ENCODE data around the gene CDCP2.

CDCP2 gene

DNA sequence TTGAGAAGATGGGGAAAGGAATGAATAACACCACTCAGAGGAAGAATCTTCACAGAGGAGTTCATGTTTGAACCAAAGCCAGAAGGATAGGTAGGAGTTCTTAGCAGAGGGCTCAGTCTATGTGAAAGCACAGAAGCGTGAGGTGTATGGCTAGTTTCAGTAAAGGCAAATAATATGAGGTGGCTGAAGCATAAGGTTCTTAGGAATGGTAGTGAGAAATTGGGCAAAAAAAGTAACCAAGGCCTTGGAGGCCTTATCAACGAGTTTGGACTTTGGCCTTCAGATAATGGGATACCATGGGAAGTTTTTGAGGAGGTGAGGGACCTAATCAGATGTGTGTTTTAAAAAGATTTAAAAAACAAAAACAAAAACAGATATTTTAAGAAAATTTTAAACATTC, 52.3 kb downstream of the CDCP2 start:
- H3K79me2 ChIP-seq (ENCODE audit: control insufficient read depth, low read length) = no peaks in the 10 kb centered on the region
- H3K27me3 ChIP-seq (ENCODE audit: control insufficient read depth, low read length) = no peaks in the 10 kb centered on the region
- peaks cover 8% of the 10 kb centered on the region; the same call in 1 of the 2 replicates for H3K36me3 ChIP-seq (ENCODE audit: control insufficient read depth, low read length)
- no peak overlapping the region for H3K4me2 ChIP-seq (ENCODE audit: low read length)
- H3K9me3 ChIP-seq (ENCODE audit: control insufficient read depth, insufficient read depth, low read length) = no peaks in the 10 kb centered on the region
- TF ChIP-seq, protein P1, sequence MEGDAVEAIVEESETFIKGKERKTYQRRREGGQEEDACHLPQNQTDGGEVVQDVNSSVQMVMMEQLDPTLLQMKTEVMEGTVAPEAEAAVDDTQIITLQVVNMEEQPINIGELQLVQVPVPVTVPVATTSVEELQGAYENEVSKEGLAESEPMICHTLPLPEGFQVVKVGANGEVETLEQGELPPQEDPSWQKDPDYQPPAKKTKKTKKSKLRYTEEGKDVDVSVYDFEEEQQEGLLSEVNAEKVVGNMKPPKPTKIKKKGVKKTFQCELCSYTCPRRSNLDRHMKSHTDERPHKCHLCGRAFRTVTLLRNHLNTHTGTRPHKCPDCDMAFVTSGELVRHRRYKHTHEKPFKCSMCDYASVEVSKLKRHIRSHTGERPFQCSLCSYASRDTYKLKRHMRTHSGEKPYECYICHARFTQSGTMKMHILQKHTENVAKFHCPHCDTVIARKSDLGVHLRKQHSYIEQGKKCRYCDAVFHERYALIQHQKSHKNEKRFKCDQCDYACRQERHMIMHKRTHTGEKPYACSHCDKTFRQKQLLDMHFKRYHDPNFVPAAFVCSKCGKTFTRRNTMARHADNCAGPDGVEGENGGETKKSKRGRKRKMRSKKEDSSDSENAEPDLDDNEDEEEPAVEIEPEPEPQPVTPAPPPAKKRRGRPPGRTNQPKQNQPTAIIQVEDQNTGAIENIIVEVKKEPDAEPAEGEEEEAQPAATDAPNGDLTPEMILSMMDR (IDR thresholded peaks at IDR 0.05; ENCODE audit: low read depth, low read length, poor library complexity, severe bottlenecking) = no peak
- TF ChIP-seq EZH2phosphoT487 (IDR thresholded peaks at IDR 0.05; ENCODE audit: borderline replicate concordance, low read length) = no peak
- no peaks in the 10 kb centered on the region for H4K20me1 ChIP-seq (ENCODE audit: control insufficient read depth, insufficient read depth, low read depth, low read length)
- no peaks in the 10 kb centered on the region for H3F3A ChIP-seq (ENCODE audit: control insufficient read depth, insufficient read depth)
- H3K4me1 ChIP-seq (ENCODE audit: control insufficient read depth, low read length) = peaks cover 6% of the 10 kb centered on the region; the same call in 1 of the 2 replicates
- no peak overlapping the region for H3K27ac ChIP-seq (ENCODE audit: low read depth, low read length)
- no peak overlapping the region for H3K4me3 ChIP-seq (ENCODE audit: low read length)
- H3K9me2 ChIP-seq (replicated peaks; ENCODE audit: control insufficient read depth, low read length) = no peaks in the 10 kb centered on the region

DNA sequence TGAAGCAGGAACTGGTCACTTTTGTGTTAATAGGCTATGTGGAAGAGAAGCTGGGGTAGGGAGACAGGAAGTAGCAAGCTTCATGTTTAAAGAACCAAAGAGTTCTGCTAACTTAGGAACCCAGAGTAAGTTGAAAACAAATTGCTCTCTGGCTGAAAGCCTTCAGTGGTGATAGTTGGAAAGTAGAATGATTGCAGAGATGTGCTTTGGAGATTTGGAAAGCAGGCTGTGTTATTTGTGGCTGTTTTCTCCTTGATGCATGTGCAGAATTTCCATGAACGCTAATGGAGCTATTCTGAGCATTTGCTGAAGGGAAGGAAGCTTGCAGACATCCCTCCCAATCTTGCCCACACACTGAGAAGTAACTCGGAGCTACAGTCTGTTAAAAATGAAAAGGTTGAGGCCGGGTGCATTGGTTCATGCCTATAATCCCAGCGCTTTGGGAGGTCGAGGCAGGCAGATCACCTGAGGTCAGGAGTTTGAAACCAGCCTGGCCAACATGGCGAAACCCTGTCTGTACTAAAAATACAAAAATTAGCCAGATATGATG, 53.7 kb downstream of the CDCP2 start:
- no peak overlapping the region for H3K4me3 ChIP-seq (ENCODE audit: low read length)
- no peaks in the 10 kb centered on the region for H3K79me2 ChIP-seq (ENCODE audit: control insufficient read depth, low read length)
- peaks cover 6% of the 10 kb centered on the region; the same call in 1 of the 2 replicates for H3K4me1 ChIP-seq (ENCODE audit: control insufficient read depth, low read length)
- TF ChIP-seq EZH2phosphoT487 (IDR thresholded peaks at IDR 0.05; ENCODE audit: borderline replicate concordance, low read length) = no peak
- TF ChIP-seq, protein P1 (IDR thresholded peaks at IDR 0.05; ENCODE audit: low read depth, low read length, poor library complexity, severe bottlenecking) = no peak
- H3K4me2 ChIP-seq (ENCODE audit: low read length) = no peak overlapping the region
- no peaks in the 10 kb centered on the region for H3K9me2 ChIP-seq (replicated peaks; ENCODE audit: control insufficient read depth, low read length)
- no peak overlapping the region for H3K27ac ChIP-seq (ENCODE audit: low read depth, low read length)
- H3K9me3 ChIP-seq (ENCODE audit: control insufficient read depth, insufficient read depth, low read length) = no peaks in the 10 kb centered on the region
- no peaks in the 10 kb centered on the region for H4K20me1 ChIP-seq (ENCODE audit: control insufficient read depth, insufficient read depth, low read depth, low read length)
- H3K36me3 ChIP-seq (ENCODE audit: control insufficient read depth, low read length) = peaks cover 8% of the 10 kb centered on the region; the same call in 1 of the 2 replicates
- no peaks in the 10 kb centered on the region for H3K27me3 ChIP-seq (ENCODE audit: control insufficient read depth, low read length)
- H3F3A ChIP-seq (ENCODE audit: control insufficient read depth, insufficient read depth) = no peaks in the 10 kb centered on the region

DNA sequence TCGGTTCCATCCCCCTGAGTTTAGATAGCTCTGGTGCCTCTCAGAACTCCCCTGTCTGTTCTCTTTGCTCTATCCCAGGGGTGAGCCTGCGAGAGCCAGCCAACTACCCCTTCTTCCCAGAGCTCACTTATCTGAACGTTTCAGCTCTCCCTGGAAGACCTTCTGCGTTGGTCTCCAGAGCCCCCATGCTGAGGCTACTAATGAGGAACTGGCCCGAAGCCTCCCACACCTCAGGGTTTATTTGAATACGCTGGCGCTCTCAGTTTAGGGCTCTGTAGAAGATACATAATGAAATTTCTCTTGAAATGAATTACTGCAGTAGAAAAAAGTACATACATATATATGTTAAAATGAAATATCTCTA, 55.9 kb downstream of the CDCP2 start:
- Histone ChIP-seq H3K79me2 (ENCODE audit: control insufficient read depth, low read length) (no peaks in the 10 kb centered on the region), H3K4me3 (ENCODE audit: low read length) (no peak overlapping the region), H3F3A (ENCODE audit: control insufficient read depth, insufficient read depth) (no peaks in the 10 kb centered on the region), H4K20me1 (ENCODE audit: control insufficient read depth, insufficient read depth, low read depth, low read length) (no peaks in the 10 kb centered on the region), H3K9me2 (replicated peaks; ENCODE audit: control insufficient read depth, low read length) (no peaks in the 10 kb centered on the region), H3K4me2 (ENCODE audit: low read length) (no peak overlapping the region), H3K27me3 (ENCODE audit: control insufficient read depth, low read length) (no peaks in the 10 kb centered on the region), H3K4me1 (ENCODE audit: control insufficient read depth, low read length) (peaks cover 6% of the 10 kb centered on the region; the same call in 1 of the 2 replicates), H3K27ac (ENCODE audit: low read depth, low read length) (no peak overlapping the region), H3K36me3 (ENCODE audit: control insufficient read depth, low read length) (peaks cover 8% of the 10 kb centered on the region; the same call in 1 of the 2 replicates), H3K9me3 (ENCODE audit: control insufficient read depth, insufficient read depth, low read length) (no peaks in the 10 kb centered on the region)
- no peak for TF ChIP-seq EZH2phosphoT487 (IDR thresholded peaks at IDR 0.05; ENCODE audit: borderline replicate concordance, low read length)
- TF ChIP-seq, protein P1 (IDR thresholded peaks at IDR 0.05; ENCODE audit: low read depth, low read length, poor library complexity, severe bottlenecking) = no peak
